ENCODE measurements around the gene C1GALT1.

Gene C1GALT1

GRCh38 chr7:7201578-7202374 is 19.4 kb downstream of the C1GALT1 start:
- no peak for DNase-seq (ENCODE audit: low spot score)

DNA sequence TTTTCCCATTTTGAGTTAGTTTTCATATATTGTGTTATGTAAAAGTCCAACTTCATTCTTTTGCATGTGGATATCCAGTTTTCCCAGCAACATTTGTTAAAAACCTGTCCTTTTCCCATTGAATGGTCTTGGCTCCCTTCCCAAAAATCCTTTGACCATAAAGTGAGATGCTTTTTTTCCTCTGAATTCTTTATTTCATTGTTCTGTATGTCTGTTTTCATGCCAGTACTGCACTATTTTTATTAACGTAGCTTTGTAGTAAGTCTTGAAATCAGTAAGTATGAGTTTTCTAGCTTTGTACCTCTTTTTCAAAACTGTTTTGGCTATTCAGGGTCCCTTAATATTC is 20.0 kb downstream of the C1GALT1 start:
- DNase-seq (ENCODE audit: low spot score), result no peak

GRCh38 chr7:7203813-7204575 is 21.6 kb downstream of the C1GALT1 start:
- DNase-seq (ENCODE audit: low spot score), result no peak

DNA sequence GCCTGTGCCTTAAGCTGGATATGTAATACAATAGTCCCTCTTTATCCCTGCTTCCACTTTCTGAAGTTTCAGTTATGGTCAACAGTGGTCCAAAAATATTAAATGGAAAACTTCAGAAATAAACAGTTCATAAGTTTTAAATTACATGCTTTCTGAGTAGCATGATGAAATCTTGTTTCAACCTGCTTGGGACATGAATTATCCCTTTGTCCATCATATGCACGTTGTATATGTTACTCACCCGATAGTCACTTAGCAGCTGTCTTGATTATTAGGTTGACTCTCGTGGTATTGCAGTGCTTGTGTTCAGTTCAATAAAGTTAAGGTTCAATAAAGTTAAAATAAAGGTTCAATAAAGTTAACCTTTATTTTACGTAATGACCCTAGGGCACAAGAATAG is 25.5 kb downstream of the C1GALT1 start:
- DNase-seq (ENCODE audit: low spot score), result no peak

DNA sequence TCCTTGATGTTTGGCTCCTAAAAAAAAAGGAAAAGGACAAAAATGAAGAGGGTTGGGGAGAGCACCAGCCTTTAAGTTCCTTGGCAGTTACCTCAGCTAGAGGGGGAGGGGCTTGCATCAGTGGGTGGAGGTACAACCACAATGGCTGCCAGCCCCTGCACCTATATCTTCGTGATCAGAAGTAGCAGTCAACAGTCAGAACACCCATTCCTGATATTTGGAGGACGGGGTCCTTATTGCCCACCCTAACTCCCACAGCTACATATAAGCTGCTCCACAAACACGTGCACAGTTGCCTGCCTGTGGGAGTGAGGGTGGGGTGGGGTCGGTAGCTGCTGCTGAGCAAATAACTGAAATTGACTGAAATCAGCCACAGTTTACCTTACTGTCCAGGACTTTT is 26.2 kb downstream of the C1GALT1 start:
- no peak for DNase-seq (ENCODE audit: low spot score)

DNA sequence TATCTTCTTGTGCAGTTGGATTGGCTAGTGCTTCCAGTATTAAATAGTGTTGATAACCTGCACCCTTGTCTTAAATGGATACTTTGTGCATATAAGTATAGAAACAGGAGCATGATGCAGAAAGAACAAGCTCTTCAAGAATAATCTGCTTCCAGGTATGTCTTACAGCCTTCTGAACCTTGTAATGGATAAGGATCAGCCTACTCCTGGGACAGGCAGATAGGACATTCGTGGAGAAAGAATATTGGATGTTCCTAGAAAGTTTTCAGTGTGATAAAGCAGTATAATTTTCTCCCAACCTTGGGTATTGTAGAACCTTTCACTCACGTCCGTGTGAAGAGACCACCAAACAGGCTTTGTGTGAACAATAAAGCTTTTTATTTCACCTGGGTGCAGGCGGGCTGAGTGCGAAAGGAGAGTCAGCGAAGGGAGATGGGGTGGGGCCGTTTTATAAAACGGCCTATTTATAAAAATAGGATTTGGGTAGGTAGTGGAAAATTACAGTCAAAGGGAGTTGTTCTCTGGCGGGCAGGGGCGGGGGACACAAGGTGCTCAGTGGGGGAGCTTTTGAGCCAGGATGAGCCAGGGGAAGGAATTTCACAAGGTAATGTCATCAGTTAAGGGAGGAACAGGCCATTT is 27.2 kb downstream of the C1GALT1 start:
- no peak for DNase-seq (ENCODE audit: low spot score)

DNA sequence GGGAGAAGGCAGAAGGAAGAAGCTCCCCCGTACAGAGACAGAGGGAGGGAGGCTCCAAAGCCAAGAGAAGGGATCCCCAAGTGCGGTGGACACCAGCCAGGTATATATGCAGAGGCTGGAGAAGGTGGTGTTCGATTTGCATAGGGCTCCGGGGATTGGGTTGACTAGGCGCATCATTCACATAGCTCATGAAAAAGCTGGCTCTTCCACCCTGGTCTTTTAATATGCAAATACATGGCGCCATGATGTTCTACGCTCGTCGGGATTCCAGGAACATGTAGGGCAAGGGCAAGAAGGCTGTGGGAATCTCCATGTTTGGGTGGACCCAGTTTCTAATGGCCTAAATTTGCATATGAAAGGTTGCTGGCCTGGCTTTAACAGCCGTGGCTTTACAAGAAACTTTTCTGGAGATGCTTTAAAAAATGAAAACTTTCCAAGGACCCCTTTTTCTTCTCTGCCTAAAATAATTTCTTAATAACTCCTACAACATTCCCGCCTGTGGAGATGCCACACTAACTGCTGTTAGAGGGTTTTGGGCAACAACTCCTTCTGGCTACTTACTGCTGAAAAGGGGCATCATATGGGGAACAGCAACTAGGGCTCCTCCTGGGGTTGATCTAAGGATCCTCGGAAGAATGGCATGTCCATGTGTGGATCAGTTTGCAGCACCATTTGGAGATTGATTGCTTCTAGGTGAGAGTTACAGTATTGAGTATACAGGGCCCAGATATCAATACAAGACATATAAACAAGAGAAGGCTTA is 28.3 kb downstream of the C1GALT1 start:
- DNase-seq (ENCODE audit: low spot score), result no peak

GRCh38 chr7:7212612-7213011 is 30.3 kb downstream of the C1GALT1 start:
- DNase-seq (ENCODE audit: low spot score), result no peak

DNA sequence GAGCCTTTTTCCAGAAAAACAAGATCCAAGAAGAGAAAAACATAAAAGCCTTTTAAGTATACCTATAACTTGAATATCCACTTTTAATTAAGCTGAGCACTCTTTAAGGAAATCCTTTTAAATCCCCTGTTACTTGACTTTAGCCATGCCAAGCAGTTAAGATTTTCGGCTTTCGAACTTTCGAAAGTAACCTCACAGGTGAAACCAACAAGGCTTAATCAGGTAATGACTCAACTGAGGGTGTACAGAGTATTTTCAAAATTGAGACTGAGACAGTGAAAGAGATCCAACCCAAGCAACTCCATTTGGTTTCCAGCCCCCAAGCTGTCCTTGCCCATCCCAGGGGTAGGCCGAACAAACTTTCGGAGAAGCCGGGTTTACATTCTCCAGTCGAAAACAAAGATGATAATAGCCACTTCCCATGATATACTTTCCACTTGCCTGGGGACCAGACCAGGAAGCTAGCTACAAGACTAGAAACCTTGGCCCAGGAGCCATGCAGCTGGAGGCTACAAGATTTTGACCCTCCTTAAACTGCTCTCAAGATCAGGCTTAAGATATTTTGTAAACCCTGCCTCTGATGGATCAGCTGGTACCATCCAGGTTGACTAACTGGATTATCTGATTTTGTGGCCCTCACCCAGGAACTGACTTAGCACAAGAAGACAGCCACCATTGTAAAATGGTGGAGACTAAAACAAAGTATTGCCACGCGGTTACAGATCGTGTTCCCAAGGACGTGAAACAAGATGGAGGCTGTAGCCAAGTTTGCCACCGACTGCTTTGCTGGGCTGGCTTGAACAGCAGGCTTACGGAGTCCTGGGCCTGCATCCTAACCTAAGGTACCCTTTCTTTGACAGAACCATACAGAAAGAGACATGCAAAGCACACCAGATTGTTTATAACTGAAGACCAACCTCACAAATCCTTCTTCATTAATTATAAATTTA is 32.3 kb downstream of the C1GALT1 start:
- no peak for DNase-seq (ENCODE audit: low spot score)

DNA sequence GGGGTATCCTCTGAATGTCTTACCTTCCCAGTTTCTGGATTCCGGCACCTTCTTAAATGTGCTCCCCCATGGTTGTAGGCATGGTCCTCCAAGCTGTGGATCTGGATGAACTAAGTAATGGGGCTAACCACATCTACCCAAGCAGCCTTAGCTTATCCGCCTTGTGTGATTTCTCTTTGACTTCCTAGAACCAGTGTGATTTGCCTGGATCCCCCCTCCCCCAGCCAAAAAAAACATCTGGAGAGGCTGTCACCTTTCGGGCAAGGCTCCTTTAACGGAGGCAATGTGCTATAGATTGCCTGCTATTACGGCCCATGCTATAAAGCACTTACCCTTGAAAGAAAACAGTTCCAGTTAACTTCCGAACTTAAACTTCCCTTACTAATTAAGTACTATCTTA is 33.9 kb downstream of the C1GALT1 start:
- no peak for DNase-seq (ENCODE audit: low spot score)

DNA sequence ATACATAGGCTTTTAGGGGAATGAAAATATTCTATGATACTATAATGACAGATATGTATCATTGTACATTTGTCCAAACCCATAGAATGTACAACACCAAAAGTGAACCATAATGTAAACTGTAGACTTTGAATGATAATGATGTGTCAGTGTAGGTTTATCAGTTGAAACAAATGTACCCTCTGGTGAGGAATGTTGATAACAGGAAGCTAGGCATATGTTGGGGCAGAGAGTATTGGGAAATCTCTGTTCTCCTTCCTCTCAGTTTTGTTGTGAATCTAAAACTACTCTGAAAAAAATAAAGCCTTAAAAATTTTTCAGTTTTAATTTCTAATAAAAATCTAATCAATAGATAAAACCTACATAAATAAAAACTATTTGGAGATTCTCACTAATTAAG is 36.9 kb downstream of the C1GALT1 start:
- DNase-seq (ENCODE audit: low spot score), result no peak

DNA sequence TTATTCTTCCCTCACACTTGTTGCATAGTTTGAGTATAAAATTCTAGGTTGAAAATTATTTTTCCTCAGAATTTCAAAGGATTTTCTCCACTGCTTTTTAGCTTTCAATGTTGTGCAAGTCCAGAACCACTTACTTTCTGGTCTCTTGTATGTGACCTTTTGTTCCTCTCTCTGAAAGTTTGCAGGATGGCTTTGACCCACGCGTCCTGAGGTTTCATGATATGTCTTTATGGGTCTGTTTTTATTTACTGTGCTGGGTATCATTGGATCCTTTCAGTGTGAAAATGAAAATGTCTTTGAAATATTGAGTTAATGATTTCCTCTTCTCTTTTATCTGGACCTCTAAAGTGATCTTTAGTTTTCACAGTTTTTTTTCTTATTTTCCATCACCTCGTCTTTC is 38.5 kb downstream of the C1GALT1 start:
- DNase-seq (ENCODE audit: low spot score), result no peak

GRCh38 chr7:7221599-7222038 is 39.3 kb downstream of the C1GALT1 start:
- DNase-seq (ENCODE audit: low spot score), result no peak

GRCh38 chr7:7223250-7223649 is 40.9 kb downstream of the C1GALT1 start:
- no peak for DNase-seq (ENCODE audit: low spot score)

GRCh38 chr7:7226407-7226806 is 44.1 kb downstream of the C1GALT1 start:
- DNase-seq (ENCODE audit: low spot score), result no peak

DNA sequence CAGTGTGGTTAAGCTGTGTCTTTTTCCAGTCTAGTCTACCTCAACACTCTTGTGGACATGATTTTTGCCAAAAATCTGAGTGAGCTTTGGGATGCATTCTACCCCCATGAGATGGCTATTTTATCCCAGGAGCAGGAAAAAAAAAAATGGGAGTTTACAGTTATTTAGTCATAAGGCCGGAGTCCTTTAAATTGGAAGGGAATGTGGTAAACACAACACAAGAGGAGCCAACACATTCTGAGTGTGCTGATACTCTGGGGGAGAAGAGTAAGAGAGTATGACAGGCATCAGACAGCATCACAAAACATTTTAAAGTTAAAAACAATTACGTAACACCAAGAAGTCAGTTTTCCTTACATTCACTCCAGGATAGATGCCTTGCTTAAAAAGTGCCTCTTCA is 46.1 kb downstream of the C1GALT1 start:
- DNase-seq (ENCODE audit: low spot score), result no peak

GRCh38 chr7:7228967-7229366 is 46.6 kb downstream of the C1GALT1 start:
- peak; percentile 84 for DNase-seq (ENCODE audit: low spot score)

GRCh38 chr7:7231000-7231399 is 48.7 kb downstream of the C1GALT1 start:
- no peak for DNase-seq (ENCODE audit: low spot score)

DNA sequence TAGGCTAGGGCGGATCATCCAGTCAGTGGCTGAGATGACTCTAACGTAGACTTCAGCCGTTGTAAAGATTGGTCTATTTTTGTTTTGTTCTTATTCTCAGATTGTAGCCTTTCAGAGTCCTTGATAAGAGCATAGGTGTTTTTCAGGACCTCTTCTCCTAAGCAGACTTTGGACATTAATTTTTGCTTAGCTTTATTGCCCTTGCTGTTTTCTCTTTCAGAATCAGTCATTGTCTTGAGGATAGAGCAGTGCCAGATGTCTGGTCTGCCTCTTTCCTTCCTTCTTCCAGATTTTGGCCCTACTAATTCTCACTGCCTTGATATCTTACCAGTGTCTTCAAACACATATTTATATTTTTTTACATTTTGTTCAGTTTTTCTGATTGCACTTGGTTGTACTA is 49.5 kb downstream of the C1GALT1 start:
- DNase-seq (ENCODE audit: low spot score), result no peak

- no peak for DNase-seq (ENCODE audit: low spot score)
Observed at GRCh38 chr7:7235347-7235746, 53.0 kb downstream of the C1GALT1 start.

GRCh38 chr7:7236041-7236440 is 53.7 kb downstream of the C1GALT1 start:
- no peak for DNase-seq (ENCODE audit: low spot score)
